Hepatocyte (in vitro differentiated cells): Measurements from ENCODE around the gene SCAMP2. TPM values are rescaled to one million over a fixed set of nuclear protein-coding genes. Genes with fewer than 3 reads are reported as not detected.

ENCODE experiments used
- DNase-seq: peaks from one replicate; pipeline ENCODE4 v3.0.0-alpha.2; 2016; ENCODE audit warnings: low spot score
- H2AFZ ChIP-seq: fragments of 200-600 bp; sonication (generic); 2 replicates; pipeline ENCODE4 v1.6.0; 2016; ENCODE audit warnings: antibody characterized with exemption, mild to moderate bottlenecking
- H3K27ac ChIP-seq: fragments of 200-600 bp; sonication (generic); 2 replicates; pipeline ENCODE4 v1.5.1; 2016; ENCODE audit warnings: mild to moderate bottlenecking
- H3K27me3 ChIP-seq: fragments of 200-600 bp; sonication (generic); 2 replicates; pipeline ENCODE4 v1.6.1; 2016
- H3K36me3 ChIP-seq: fragments of 200-600 bp; sonication (generic); replicated peaks from 2 replicates; pipeline ENCODE4 v1.5.1; 2016; ENCODE audit warnings: low read depth; ENCODE audit not compliant: insufficient read depth
- H3K4me1 ChIP-seq: fragments of 200-600 bp; sonication (generic); 2 replicates; pipeline ENCODE4 v1.5.1; 2016; ENCODE audit warnings: mild to moderate bottlenecking, moderate library complexity; ENCODE audit not compliant: insufficient read depth
- H3K4me2 ChIP-seq: fragments of 200-600 bp; sonication (generic); 2 replicates; pipeline ENCODE4 v1.6.0; 2016
- H3K4me3 ChIP-seq: fragments of 200-600 bp; sonication (generic); 2 replicates; pipeline ENCODE4 v1.5.1; 2016; ENCODE audit warnings: mild to moderate bottlenecking
- H3K79me2 ChIP-seq: fragments of 200-600 bp; sonication (generic); 2 replicates; pipeline ENCODE4 v1.6.0; 2017; ENCODE audit warnings: mild to moderate bottlenecking
- H3K9me2 ChIP-seq: fragments of 200-600 bp; sonication (generic); replicated peaks from 2 replicates; pipeline ENCODE4 v1.6.0; 2017; ENCODE audit warnings: mild to moderate bottlenecking; ENCODE audit not compliant: insufficient read depth
- H3K9me3 ChIP-seq: fragments of 200-600 bp; sonication (generic); 2 replicates; pipeline ENCODE4 v1.5.1; 2016; ENCODE audit warnings: low read depth, mild to moderate bottlenecking
- H4K20me1 ChIP-seq: fragments of 200-600 bp; sonication (generic); 2 replicates; pipeline ENCODE4 v1.6.0; 2016; ENCODE audit warnings: mild to moderate bottlenecking; ENCODE audit not compliant: insufficient read depth, poor library complexity, severe bottlenecking
- CTCF ChIP-seq: fragments of 200-600 bp; sonication (generic); IDR thresholded peaks from 2 replicates; pipeline ENCODE4 v1.5.1; 2016; ENCODE audit warnings: antibody characterized with exemption, mild to moderate bottlenecking; ENCODE audit not compliant: poor library complexity
- EZH2 ChIP-seq: fragments of 200-600 bp; sonication (generic); IDR thresholded peaks from 2 replicates; pipeline ENCODE4 v1.6.1; 2016; ENCODE audit warnings: antibody characterized with exemption, mild to moderate bottlenecking, borderline replicate concordance
- EZH2phosphoT487 ChIP-seq: fragments of 200-600 bp; sonication (generic); IDR thresholded peaks from one replicate; pipeline ENCODE4 v1.6.1; 2018; ENCODE audit warnings: antibody characterized with exemption, mild to moderate bottlenecking, low read depth, moderate library complexity; ENCODE audit not compliant: unreplicated experiment, severe bottlenecking
- WGBS: methylation state at CpG from one replicate; pipeline ENCODE4 v1.1.6; 2016; ENCODE audit warnings: low lambda C conversion rate; ENCODE audit errors: missing lambda C conversion rate; 5-methylcytosine and 5-hydroxymethylcytosine counted together
- polyA plus RNA-seq: library from polyadenylated mRNA; unstranded; fragments of >200 nt; fragmentation: Nextera tagmentation; extraction: Ambion mirVana; gene quantifications from 2 replicates; pipeline ENCODE4 v1.2.1, GENCODE V29; 2016
- total RNA-seq: library from RNA; depleted of rRNA; stranded (reverse); fragments of >200 nt; gene quantifications from 2 replicates; pipeline ENCODE4 v1.2.3, GENCODE V29; 2014

SCAMP2 gene
- total and polyA plus RNA-seq, 2 experiments from 2014 or later: 64.0 to 130 TPM

GRCh38 chr15:74839526-74840395, 33.4 kb downstream of the SCAMP2 start:
- Histone ChIP-seq H3K36me3 (no peaks in the 10 kb centered on the region), H3K27me3 (no peaks in the 10 kb centered on the region), H3K79me2 (no peaks in the 10 kb centered on the region), H2AFZ (no peak overlapping the region), H3K4me2 (no peak overlapping the region), H3K4me3 (no peak overlapping the region), H3K4me1 (peaks cover 19% of the 10 kb centered on the region), H3K9me2 (no peaks in the 10 kb centered on the region), H4K20me1 (peaks cover 6% of the 10 kb centered on the region), H3K27ac (no peak overlapping the region), H3K9me3 (no peaks in the 10 kb centered on the region)
- TF ChIP-seq CTCF (no peak), EZH2 (no peak), EZH2phosphoT487 (no peak)
- 82% methylated on average over 31 of the region's 31 CpGs for WGBS
- DNase-seq: no peak

GRCh38 chr15:74838746-74839525, 34.2 kb downstream of the SCAMP2 start:
- Histone ChIP-seq H3K36me3 (no peaks in the 10 kb centered on the region), H3K27ac (no peak overlapping the region), H3K79me2 (no peaks in the 10 kb centered on the region), H3K4me1 (peaks cover 17% of the 10 kb centered on the region), H3K4me2 (no peak overlapping the region), H2AFZ (no peak overlapping the region), H3K27me3 (no peaks in the 10 kb centered on the region), H3K9me2 (no peaks in the 10 kb centered on the region), H4K20me1 (peaks cover 6% of the 10 kb centered on the region), H3K4me3 (no peak overlapping the region), H3K9me3 (no peaks in the 10 kb centered on the region)
- WGBS: 93% methylated on average over 11 of the region's 11 CpGs
- no peak for DNase-seq
- TF ChIP-seq EZH2: no peak
- no peak for TF ChIP-seq EZH2phosphoT487
- TF ChIP-seq CTCF: no peak

GRCh38 chr15:74838137-74838516, 35.0 kb downstream of the SCAMP2 start:
- H3K9me3 ChIP-seq: no peaks in the 10 kb centered on the region
- no peaks in the 10 kb centered on the region for H3K36me3 ChIP-seq
- H3K4me1 ChIP-seq: peaks cover 9% of the 10 kb centered on the region
- no peak overlapping the region for H3K27ac ChIP-seq
- H3K79me2 ChIP-seq: no peaks in the 10 kb centered on the region
- WGBS: 99% methylated on average over 10 of the region's 10 CpGs
- H2AFZ ChIP-seq: no peak overlapping the region
- H3K27me3 ChIP-seq: no peaks in the 10 kb centered on the region
- peaks cover 6% of the 10 kb centered on the region for H4K20me1 ChIP-seq
- H3K4me3 ChIP-seq: no peak overlapping the region
- DNase-seq: no peak
- H3K4me2 ChIP-seq: no peak overlapping the region
- H3K9me2 ChIP-seq: no peaks in the 10 kb centered on the region
- TF ChIP-seq EZH2: no peak
- no peak for TF ChIP-seq EZH2phosphoT487
- no peak for TF ChIP-seq CTCF
